Right ventricle myocardium inferior (tissue), 1 donor: ENCODE measurements around the gene SLC17A9. TPM values are rescaled to one million over a fixed set of nuclear protein-coding genes. Genes with fewer than 3 reads are reported as not detected.

Source experiments
- ATAC-seq: fragments of 200-7000 bp; cut with Tn5 transposase; one replicate; pipeline ENCODE4 v1.9.1; 2020; ENCODE audit warnings: mild to moderate bottlenecking, moderate library complexity
- DNase-seq: peaks from one replicate; pipeline ENCODE4 v3.0.0; 2021; ENCODE audit errors: missing footprints
- intact Hi-C: fragments of 100-400 bp; cut with DNase I; formaldehyde crosslinking; loops from one replicate; pipeline ENCODE4 v1.11.0; 2022
- total RNA-seq: library from RNA; stranded (reverse); fragmentation: NEBNext Ultra II Directional; extraction: Animal tissue kit (Norgen Biotek cat#: 25700); gene quantifications from one replicate; pipeline ENCODE4 v1.2.1, GENCODE V29; 2021
- donor health status: DM: no; HTN: yes; CAD: no; lungs with severe emphysema.

The SLC17A9 gene
- total RNA-seq, 1 donor from 2014 or later, result 0.41 TPM

DNA sequence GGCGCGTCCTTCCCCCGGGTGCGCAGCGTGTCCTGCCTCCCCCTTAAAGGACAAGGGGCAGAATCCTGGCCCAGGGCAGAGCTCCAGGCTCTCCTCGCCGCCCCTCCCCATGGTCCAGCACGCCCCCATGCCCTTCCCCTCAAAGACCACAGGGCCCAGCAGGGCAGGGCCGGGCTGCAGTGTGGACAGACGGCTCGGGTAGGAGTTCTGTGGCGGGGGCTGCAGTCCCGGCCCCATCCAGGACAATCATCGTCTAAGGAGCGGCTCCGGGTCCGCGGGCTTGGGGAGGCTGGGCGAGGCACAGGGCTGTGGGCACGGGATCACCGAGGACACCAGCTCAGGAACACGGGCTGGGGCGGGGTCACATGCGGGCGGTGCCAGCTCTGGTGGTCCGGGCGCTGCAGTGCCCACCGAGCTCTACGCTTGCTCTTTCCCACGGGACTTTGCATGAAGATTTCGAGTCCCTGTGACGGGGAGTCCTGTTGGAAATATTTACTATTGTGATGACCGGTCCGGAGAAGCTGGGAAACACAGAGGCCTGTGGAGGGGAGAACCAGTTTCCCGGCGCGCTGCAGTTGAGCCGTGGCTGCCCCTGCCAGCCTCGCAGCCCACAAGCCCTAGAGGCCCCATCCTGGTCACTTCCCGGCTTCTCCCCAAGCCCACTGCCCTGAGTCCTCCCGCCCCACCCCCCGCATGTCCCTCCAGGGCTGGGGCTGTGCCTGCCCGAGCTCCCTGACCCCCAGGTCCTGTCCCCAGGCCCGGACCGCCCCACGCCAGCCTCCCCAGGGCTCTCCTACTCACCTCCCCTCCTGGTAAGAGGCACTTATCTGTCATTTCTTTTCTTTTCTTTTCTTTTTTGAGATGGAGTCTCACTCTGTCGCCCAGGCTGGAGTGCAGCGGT, 20.6 kb downstream of the SLC17A9 start:
- no peak for ATAC-seq
- intact Hi-C loops, result loop anchor here (1.0 kb wide), 1 partner anchor 36 kb away; no protein-coding TSS in a partner anchor

DNA sequence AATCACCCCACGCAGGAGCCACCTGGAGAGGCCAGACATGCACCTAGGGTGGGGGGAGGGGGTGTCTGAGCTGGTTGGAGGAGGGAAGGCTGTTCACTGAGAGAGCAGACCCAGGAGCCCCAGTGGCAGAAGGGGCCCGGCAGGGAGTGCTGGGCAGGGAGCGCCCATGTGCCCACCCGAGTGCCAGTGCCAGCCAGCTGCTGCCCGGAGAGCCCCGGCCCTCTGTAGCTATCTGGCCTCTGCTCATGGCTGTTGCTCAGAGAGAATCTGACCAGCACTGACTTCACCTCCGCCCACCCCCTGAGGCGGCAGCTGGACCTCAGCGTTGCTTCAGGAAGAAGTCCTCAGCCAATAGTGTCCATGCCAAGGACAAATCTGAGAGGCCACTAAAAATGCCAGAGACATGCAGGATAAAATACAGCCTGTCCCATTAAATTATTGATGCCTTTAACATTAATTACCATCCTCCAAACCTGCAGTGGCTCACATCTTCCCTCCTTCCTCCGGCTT, 22.8 kb downstream of the SLC17A9 start:
- intact Hi-C loops, result no loop called here

More for the DNA sequence above, 20.6 kb downstream of the SLC17A9 start:
- DNase-seq, result no peak

DNA sequence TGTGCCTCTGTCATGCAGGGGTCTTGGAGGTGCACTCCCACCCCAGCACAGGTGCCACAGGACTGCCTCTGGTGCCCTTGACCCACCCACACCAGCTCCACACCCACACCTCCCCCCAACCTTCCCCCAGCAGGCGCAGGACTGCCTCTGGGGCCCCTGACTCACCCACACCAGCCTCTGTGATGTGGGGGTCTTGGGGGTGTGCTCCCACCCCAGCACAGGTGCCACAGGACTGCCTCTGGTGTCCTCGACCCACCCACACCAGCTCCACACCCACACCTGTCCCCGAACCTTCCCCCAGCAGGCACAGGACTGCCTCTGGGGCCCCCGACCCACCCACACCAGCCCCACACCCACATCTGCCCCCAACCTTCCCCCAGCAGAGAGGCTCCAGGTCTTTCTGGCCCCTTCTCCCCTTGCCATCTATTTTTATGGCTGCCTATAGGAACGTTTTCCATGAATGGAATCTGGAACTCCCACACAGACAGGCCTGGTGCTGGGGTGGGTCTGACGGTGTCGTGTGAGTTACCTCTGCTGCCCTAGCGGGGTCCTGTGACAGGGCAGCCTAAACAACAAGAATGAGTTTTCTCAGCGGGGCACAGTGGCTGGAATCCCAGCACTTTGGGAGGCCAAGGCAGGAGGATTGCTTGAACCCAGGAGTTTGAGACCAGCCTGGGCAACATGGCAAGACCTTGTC, 23.5 kb downstream of the SLC17A9 start:
- intact Hi-C loops, result no loop called here
- no peak for DNase-seq
- ATAC-seq, result no peak

More for the DNA sequence above, 22.8 kb downstream of the SLC17A9 start:
- no peak for DNase-seq
- no peak for ATAC-seq

DNA sequence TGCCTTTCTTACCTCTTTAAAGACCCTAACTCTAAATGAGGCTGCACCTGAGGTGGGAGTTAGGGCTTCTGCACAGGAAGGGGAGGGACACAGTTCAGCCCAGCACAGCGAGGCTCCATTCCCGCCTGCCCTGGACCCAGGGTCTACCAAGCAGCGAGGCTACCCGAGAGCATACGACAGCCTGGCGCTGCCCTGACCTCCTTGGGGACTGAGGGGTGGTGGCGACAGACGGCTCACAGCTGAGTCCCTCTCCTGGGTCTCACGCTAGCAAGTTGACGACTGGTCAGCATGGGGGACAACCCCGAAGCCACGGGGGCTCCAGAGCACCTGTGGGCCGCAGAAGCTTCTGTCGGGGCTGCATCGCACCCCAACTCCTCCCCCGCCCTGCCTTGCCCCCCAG, 24.4 kb downstream of the SLC17A9 start:
- ATAC-seq, result no peak
- intact Hi-C loops, result no loop called here
- DNase-seq, result no peak

DNA sequence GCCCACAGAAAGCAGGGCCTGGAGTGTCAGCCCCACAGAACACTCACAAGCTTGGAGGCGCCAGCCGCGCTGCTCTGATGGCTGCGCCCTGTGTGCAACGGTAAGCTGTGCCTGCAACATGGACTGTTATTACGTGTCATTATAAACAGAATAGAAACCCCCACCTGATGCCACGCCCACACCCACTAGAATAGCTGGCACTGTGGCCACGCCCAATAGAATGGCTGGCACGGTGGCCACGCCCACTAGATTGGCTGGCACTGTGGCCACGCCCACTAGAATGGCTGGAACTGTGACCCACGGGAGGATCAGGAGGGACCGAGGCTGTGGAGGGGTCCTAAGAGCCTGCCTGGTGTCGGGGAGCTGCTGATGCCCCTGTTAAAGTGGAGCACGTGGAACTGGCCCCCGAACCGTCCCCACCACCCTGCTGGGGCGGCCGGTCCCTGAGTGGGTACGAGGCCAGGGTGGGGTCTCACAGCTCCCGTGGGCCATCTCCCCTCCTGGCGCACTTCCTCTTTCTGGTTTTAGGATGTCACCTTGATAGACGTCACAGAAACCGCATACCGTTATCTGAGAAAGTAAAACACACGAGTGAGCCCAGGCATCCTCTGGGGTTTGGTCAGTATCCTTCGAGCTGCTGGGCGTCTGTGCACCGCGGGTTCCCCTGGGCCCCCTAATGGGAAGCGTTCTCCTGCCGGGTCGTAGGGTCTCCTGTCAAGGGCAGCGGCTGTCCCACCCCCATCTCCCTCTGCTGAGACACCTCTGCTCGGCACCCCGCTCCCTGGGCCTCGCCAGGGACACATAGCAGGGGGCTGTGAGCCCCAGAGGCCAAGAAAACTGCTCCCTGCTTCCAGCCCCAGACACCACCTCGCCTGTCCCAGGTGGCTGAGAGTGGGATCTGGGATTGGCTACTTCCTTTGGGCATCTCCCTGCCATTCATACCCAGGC, 25.4 kb downstream of the SLC17A9 start:
- DNase-seq, result no peak
- intact Hi-C loops, result no loop called here
- ATAC-seq, result no peak

GRCh38 chr20:62978561-62978943, 26.0 kb downstream of the SLC17A9 start:
- ATAC-seq, result no peak
- no peak for DNase-seq
- intact Hi-C loops, result no loop called here

GRCh38 chr20:62979310-62979709, 26.8 kb downstream of the SLC17A9 start:
- intact Hi-C loops, result no loop called here
- ATAC-seq (no peak), DNase-seq (no peak)

DNA sequence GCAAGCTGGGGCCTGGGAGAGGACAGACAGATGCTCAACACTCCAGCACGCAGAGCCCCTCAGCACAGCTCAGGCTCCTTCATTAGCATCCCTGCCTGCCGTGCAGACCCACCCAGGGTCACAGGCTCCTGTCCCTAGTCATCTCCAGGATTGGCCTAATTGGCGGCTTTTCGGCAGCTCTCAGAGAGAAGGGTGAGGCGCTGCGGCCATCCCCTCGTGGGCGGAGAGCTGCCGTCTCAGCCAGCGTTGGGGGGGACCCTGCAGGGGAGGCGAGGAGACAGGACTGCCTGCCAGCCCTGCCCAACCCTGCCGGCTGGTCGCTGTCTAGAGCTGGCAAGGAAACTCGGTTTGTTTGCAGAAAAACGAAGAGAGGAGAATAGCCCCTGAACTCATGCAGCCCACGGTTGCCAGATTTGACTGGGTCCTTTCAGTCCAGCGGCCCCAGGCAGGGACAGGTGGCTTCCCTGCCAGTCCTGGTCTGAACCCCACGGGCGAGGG, 27.4 kb downstream of the SLC17A9 start:
- DNase-seq, result no peak
- intact Hi-C loops, result no loop called here
- no peak for ATAC-seq

- DNase-seq (no peak), ATAC-seq (no peak)
- intact Hi-C loops, result no loop called here
Measured at GRCh38 chr20:62980380-62980960, 28.0 kb downstream of the SLC17A9 start.

DNA sequence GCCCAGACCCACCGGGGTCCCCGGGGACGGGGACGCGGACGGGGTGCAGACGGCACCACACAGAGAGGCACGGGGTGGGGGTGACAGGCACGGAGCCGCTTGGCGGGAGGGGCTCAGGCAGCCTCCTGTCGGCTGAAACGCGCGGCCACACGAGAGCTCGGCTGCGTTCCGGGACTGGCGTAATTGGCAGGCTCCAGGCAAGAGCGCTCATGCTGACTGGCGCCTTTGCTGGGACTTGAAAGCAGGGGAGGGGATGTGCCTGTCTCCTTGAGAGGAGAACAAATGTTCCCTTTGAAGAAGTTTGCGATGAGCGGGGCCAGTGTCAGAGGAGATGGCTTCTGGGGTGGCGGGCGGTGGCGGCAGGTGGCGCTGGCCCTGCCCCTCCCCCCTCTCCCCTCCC, 28.5 kb downstream of the SLC17A9 start:
- intact Hi-C loops, result no loop called here
- ATAC-seq, result no peak
- no peak for DNase-seq

DNA sequence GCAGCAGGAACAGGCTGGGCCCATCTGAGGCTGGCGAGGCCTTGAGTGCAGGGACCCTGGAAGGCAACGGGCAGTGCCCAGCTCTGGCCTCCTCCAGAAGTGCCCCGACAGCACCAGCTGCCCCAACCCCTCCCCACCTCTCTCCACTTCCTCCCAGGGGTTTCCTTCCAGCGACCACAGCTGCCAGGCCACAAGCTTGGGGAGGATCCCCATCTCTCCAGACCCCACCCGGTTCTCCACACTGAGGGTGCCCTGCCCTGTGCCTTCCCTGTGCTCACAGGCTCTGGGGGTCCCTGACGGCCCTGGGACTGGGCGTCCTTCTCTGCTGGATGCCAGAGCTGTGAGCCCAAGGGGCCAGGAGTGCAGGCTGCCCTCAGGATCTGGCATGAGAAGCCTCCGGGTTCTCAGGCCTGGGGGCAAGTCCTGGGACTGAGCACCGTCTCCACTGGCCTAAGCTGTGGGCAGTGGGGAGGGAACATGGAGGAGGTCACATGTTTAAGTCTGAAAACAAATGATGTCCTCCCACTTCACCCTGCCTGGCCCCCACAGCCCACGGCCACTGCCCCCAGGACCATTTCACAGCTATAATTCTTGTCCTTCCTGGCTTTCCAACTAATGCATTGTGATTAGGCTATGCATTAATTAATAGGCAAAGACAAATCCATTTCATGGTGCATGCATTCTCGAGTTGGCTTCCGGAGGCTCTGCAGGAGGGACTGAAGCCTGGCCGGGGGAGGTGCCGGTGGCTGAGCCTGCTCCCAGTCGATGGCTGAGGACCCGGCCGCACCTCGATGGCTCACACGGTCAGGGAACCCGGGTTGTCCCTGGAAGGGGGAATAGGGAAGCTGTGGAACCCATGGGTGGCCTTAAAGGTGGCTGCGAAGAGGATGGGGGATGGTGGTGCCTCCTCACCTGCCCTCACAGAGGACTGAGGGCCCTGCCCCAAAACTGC, 29.9 kb downstream of the SLC17A9 start:
- intact Hi-C loops, result no loop called here
- ATAC-seq, result no peak
- no peak for DNase-seq

- no peak for ATAC-seq
- no peak for DNase-seq
- intact Hi-C loops, result no loop called here
Measured at GRCh38 chr20:62983210-62983609, 30.7 kb downstream of the SLC17A9 start.

DNA sequence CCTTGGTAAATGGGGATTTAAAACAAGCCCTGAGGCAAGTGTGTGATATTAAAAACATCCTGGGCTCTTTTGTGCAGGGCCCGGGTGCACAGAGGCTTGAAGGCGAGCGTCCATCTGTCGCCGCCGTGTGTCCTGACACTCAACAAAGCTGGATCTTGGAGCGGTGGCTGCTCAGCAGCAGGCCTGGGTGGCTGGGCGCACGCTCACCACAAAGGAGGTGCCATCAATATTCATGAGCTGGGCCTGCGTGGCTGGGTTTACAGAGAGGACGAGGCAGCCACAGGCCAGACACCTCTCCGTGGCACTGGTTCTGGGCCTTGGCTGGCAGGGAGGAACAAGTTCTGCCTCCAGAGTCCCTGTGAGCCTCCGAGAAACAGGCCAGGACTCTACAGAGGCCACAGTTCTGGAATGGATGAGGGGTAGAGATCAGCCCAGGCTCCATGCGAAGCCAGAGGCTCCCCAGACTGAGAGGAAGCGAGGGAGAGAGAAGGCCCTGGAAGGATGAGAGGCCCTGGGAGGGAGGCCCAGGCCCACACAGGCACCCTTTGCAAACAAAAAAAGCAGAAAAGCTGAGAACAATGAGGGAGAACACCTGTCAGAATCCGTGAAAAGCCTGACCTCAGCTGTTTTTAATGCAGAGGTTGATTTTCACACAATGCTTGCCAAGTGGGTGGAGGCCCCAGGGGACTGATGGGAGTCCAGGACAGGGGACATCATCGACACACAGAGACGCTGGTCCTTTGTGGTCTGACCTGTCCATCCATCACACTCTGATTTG, 32.3 kb downstream of the SLC17A9 start:
- intact Hi-C loops, result no loop called here
- ATAC-seq, result no peak

DNA sequence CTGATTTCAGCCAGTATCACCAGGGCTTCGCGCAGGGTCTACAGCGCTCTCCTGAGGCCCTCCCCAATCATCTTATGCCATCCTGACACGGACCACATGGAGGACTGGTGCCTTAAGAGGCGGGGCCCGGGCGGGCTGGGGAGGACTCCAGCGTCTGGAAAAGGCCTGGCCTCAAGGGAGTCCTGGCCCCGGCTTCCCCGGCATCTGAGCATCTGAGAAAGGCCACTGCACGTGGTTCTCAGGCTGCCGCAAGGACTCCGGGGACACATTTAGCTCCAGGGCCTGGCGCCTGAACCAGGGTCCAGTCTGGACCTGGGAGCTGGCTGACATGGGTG, 32.9 kb downstream of the SLC17A9 start:
- no peak for DNase-seq
- ATAC-seq, result peak; percentile 60
- intact Hi-C loops, result no loop called here

More for the DNA sequence above, 32.3 kb downstream of the SLC17A9 start:
- no peak for DNase-seq

DNA sequence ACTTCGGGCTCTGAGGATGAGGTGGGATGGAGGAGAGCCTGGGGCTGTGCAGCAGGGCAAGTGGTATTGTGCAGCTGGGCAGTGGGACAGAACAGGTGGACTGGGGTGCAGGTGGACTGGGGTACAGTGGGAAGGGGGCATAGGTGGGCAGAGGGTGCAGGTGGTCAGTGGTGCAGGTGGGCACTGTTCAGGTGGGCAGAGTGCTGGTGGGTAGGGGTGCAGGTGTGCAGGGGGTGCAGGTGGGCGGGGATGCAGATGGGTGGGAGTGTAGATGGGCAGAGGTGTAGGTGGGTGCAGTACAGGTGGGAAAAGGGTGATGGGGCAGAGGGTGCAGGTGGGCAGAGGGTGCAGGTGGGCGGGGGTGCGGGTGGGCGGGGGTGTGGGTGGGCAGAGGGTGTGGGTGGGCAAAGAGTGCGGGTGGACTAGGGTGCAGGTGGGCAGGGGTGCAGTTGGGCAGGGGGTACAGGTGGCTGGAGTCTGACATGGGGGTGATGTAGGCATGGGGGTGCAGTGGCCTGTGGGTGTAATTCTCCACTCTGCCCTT, 33.8 kb downstream of the SLC17A9 start:
- no peak for ATAC-seq
- intact Hi-C loops, result no loop called here
- DNase-seq, result no peak

DNA sequence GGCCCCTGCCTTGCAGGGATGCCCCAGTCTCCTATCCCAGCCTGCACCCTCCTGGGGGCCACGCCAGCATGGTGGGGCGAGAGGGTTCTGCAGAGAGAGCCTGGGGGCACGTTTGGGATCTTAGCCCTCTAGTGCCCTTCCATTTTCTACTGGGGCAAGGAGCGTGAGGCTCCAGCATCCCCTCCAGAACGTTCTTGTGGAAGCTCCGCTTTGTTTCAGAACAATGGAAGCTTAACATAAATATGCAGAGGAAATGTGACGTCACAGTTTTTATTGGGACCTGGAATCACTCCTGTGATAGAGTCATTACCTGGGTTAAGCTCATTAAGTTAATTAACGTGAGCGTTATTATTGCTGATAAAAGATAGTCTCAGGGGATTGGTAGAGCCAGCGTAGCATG, 34.6 kb downstream of the SLC17A9 start:
- intact Hi-C loops, result no loop called here
- DNase-seq, result no peak
- ATAC-seq, result no peak
